ENCODE data around the gene MRPS11.

The MRPS11 gene

DNA sequence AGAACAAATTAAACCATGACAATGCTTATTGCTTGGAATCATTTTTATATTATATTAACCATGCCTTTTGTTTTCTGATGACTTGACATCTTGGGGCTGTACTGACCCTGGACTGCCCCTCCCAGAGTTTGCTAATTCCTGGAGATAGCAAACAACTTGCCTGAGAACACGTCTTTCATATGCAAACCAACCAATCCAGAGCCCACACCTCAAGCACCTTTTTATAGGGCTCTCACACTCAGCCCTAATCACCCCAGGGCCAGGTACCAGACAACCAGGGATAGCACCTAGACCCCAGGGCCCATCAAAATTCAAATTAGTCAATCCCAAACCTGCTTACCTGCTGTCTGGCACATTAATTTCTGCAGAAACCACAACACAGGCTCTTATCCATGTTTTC lies 36.9 kb downstream of the MRPS11 start:
- Histone ChIP-seq H3K4me3 (ENCODE audit: low read length) (no peak overlapping the region), H3K9me2 (replicated peaks; ENCODE audit: insufficient read depth, low read length) (no peaks in the 10 kb centered on the region), H3K27ac (ENCODE audit: low read length) (no peak overlapping the region), H3K27me3 (replicated peaks; ENCODE audit: insufficient read depth, low read length) (no peaks in the 10 kb centered on the region), H3K4me2 (ENCODE audit: low read depth, low read length) (no peak overlapping the region), H4K20me1 (ENCODE audit: insufficient read depth, low read length) (no peaks in the 10 kb centered on the region), H3K9ac (ENCODE audit: low read length) (no peak overlapping the region), H3K36me3 (replicated peaks; ENCODE audit: insufficient read depth, low read length) (no peaks in the 10 kb centered on the region), H3F3A (ENCODE audit: insufficient read depth, low read length) (peaks cover 10% of the 10 kb centered on the region), H3K9me3 (replicated peaks; ENCODE audit: insufficient read depth, low read length) (no peaks in the 10 kb centered on the region), H3K4me1 (ENCODE audit: low read length) (peaks cover 12% of the 10 kb centered on the region), H2AFZ (ENCODE audit: low read length) (no peak overlapping the region), H3K79me2 (ENCODE audit: low read length) (no peaks in the 10 kb centered on the region)
- DNase-seq: no peak
- TF ChIP-seq EZH2phosphoT487 (IDR thresholded peaks at IDR 0.05; ENCODE audit: low read length) (no peak), EZH2 (optimal IDR thresholded peaks at IDR 0.05; ENCODE audit: low read depth, low read length) (no peak)
- TF ChIP-seq, protein P1, sequence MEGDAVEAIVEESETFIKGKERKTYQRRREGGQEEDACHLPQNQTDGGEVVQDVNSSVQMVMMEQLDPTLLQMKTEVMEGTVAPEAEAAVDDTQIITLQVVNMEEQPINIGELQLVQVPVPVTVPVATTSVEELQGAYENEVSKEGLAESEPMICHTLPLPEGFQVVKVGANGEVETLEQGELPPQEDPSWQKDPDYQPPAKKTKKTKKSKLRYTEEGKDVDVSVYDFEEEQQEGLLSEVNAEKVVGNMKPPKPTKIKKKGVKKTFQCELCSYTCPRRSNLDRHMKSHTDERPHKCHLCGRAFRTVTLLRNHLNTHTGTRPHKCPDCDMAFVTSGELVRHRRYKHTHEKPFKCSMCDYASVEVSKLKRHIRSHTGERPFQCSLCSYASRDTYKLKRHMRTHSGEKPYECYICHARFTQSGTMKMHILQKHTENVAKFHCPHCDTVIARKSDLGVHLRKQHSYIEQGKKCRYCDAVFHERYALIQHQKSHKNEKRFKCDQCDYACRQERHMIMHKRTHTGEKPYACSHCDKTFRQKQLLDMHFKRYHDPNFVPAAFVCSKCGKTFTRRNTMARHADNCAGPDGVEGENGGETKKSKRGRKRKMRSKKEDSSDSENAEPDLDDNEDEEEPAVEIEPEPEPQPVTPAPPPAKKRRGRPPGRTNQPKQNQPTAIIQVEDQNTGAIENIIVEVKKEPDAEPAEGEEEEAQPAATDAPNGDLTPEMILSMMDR (IDR thresholded peaks at IDR 0.05; ENCODE audit: low read length): no peak

DNA sequence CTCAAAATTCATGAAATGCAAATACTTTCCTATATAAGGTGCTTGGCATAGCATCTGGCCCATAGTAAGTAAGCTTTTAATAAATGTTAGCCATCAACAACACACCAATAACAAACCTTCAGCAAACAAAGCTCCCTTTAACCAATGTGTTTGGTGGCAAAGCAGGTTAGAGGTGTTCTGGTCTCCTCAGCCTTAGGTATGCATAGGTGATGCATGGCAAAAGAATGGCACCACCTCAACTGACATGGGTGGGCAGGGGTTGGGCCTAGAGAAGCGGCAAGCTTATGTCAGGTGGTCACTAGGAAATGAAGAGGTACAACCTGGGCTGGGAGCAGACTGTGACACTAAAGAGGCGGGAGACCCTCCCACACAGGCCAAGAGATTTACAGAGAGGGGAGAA lies 38.2 kb downstream of the MRPS11 start:
- Histone ChIP-seq H2AFZ (ENCODE audit: low read length) (no peak overlapping the region), H3K4me3 (ENCODE audit: low read length) (no peak overlapping the region), H3K9me2 (replicated peaks; ENCODE audit: insufficient read depth, low read length) (no peaks in the 10 kb centered on the region), H3K4me1 (ENCODE audit: low read length) (peaks cover 24% of the 10 kb centered on the region), H4K20me1 (ENCODE audit: insufficient read depth, low read length) (no peaks in the 10 kb centered on the region), H3F3A (ENCODE audit: insufficient read depth, low read length) (peaks cover 16% of the 10 kb centered on the region), H3K9me3 (replicated peaks; ENCODE audit: insufficient read depth, low read length) (no peaks in the 10 kb centered on the region), H3K4me2 (ENCODE audit: low read depth, low read length) (no peak overlapping the region), H3K27ac (ENCODE audit: low read length) (no peak overlapping the region), H3K9ac (ENCODE audit: low read length) (no peak overlapping the region), H3K79me2 (ENCODE audit: low read length) (no peaks in the 10 kb centered on the region), H3K27me3 (replicated peaks; ENCODE audit: insufficient read depth, low read length) (no peaks in the 10 kb centered on the region), H3K36me3 (replicated peaks; ENCODE audit: insufficient read depth, low read length) (no peaks in the 10 kb centered on the region)
- TF ChIP-seq, protein P1 (IDR thresholded peaks at IDR 0.05; ENCODE audit: low read length): no peak
- TF ChIP-seq EZH2 (optimal IDR thresholded peaks at IDR 0.05; ENCODE audit: low read depth, low read length) (no peak), EZH2phosphoT487 (IDR thresholded peaks at IDR 0.05; ENCODE audit: low read length) (no peak)
- DNase-seq: no peak

DNA sequence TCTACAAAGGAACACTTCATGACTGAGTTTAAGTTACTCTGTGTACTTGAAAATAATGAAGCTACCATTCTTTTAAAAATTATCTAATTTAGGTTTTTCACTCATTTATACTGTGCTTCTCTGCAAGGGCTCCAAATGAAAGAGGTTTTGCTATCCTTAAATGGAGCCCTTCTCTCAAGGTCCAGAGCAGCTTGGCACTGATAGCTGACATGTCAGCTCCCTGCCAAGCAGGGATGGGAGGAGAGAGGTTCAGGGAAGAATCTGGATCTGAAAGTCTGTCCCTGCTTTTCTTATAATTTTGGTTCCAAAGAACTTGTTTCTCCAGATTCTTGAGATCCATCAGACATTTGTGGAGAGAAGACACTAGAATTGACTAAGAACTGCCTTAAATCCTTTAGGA lies 39.1 kb downstream of the MRPS11 start:
- Histone ChIP-seq H2AFZ (ENCODE audit: low read length) (no peak overlapping the region), H3K4me1 (ENCODE audit: low read length) (peaks cover 24% of the 10 kb centered on the region), H3F3A (ENCODE audit: insufficient read depth, low read length) (peaks cover 16% of the 10 kb centered on the region), H3K79me2 (ENCODE audit: low read length) (no peaks in the 10 kb centered on the region), H3K27ac (ENCODE audit: low read length) (no peak overlapping the region), H3K9me2 (replicated peaks; ENCODE audit: insufficient read depth, low read length) (no peaks in the 10 kb centered on the region), H3K36me3 (replicated peaks; ENCODE audit: insufficient read depth, low read length) (no peaks in the 10 kb centered on the region), H3K27me3 (replicated peaks; ENCODE audit: insufficient read depth, low read length) (no peaks in the 10 kb centered on the region), H3K4me2 (ENCODE audit: low read depth, low read length) (no peak overlapping the region), H3K4me3 (ENCODE audit: low read length) (no peak overlapping the region), H3K9ac (ENCODE audit: low read length) (no peak overlapping the region), H4K20me1 (ENCODE audit: insufficient read depth, low read length) (no peaks in the 10 kb centered on the region), H3K9me3 (replicated peaks; ENCODE audit: insufficient read depth, low read length) (no peaks in the 10 kb centered on the region)
- TF ChIP-seq, protein P1 (IDR thresholded peaks at IDR 0.05; ENCODE audit: low read length): no peak
- TF ChIP-seq EZH2 (optimal IDR thresholded peaks at IDR 0.05; ENCODE audit: low read depth, low read length) (no peak), EZH2phosphoT487 (IDR thresholded peaks at IDR 0.05; ENCODE audit: low read length) (no peak)
- DNase-seq: no peak
